OCI-LY7 (cell line): ENCODE data around the gene LUM. TPM values are rescaled to one million over a fixed set of nuclear protein-coding genes. Genes with fewer than 3 reads are reported as not detected.

Experiments
- BruUV-seq: library from RNA; stranded (reverse); fragments of 400-500 nt; replicated peaks from 2 replicates; lab custom pipeline; 2021; lab: Mats Ljungman, UMichigan
- CTCF ChIA-PET: fragments of 300-600 bp; sonication (Branson Sonifier 250); formaldehyde crosslinking; loops from one replicate; lab custom pipeline; 2022; ENCODE audit warnings: antibody characterized with exemption; ENCODE audit not compliant: unreplicated experiment; lab: Charles Lee
- POLR2A ChIA-PET: fragments of 300-600 bp; sonication (Branson Sonifier 250); formaldehyde crosslinking; loops from one replicate; lab custom pipeline; 2022; ENCODE audit warnings: antibody characterized with exemption; lab: Charles Lee
- DNase-seq: peaks from one replicate; pipeline ENCODE4 v3.0.0-alpha.2; 2015; ENCODE audit warnings: low spot score
- H2AFZ ChIP-seq: fragments of 200-600 bp; sonication (generic), shearing (Covaris generic); 2 replicates; pipeline ENCODE4 v1.6.1; 2014; ENCODE audit warnings: mild to moderate bottlenecking, antibody characterized with exemption, low read length, moderate library complexity
- H3K27ac ChIP-seq: fragments of 200-600 bp; sonication (generic); 2 replicates; pipeline ENCODE4 v1.5.1; 2014; ENCODE audit warnings: mixed run types, low read depth, mild to moderate bottlenecking, moderate library complexity, low read length, inconsistent platforms; ENCODE audit not compliant: poor library complexity, severe bottlenecking
- H3K36me3 ChIP-seq: fragments of 200-600 bp; sonication (generic); 2 replicates; pipeline ENCODE4 v1.6.1; 2014; ENCODE audit warnings: mild to moderate bottlenecking, antibody characterized with exemption, low read length, moderate library complexity, mixed read lengths; ENCODE audit not compliant: insufficient read depth
- H3K4me1 ChIP-seq: fragments of 200-600 bp; sonication (generic); 2 replicates; pipeline ENCODE4 v1.5.1; 2014; ENCODE audit warnings: mild to moderate bottlenecking, low read length; ENCODE audit not compliant: insufficient read depth, poor library complexity, severe bottlenecking
- H3K4me2 ChIP-seq: fragments of 200-600 bp; sonication (generic); 2 replicates; pipeline ENCODE4 v1.6.1; 2014; ENCODE audit warnings: mild to moderate bottlenecking, low read length
- H3K4me3 ChIP-seq: fragments of 200-600 bp; sonication (generic); 2 replicates; pipeline ENCODE4 v1.5.1; 2014; ENCODE audit warnings: mild to moderate bottlenecking, low read depth, low read length; ENCODE audit not compliant: poor library complexity, severe bottlenecking
- H3K79me2 ChIP-seq: fragments of 200-600 bp; sonication (generic); 2 replicates; pipeline ENCODE4 v1.6.1; 2016; ENCODE audit warnings: low read depth, mild to moderate bottlenecking, low read length, moderate library complexity, mixed read lengths; ENCODE audit not compliant: insufficient read depth
- H3K9me2 ChIP-seq: fragments of 200-600 bp; sonication (generic); 2 replicates; pipeline ENCODE4 v1.6.1; 2016; ENCODE audit warnings: mild to moderate bottlenecking, low read length, mixed read lengths; ENCODE audit not compliant: insufficient read depth
- H3K9me3 ChIP-seq: fragments of 200-600 bp; sonication (generic); 2 replicates; pipeline ENCODE4 v1.6.1; 2014; ENCODE audit warnings: mild to moderate bottlenecking, mixed run types, low read length, mixed read lengths
- H4K20me1 ChIP-seq: fragments of 200-600 bp; sonication (generic); 2 replicates; pipeline ENCODE4 v1.6.1; 2014; ENCODE audit warnings: mild to moderate bottlenecking, antibody characterized with exemption, low read length, moderate library complexity, mixed read lengths; ENCODE audit not compliant: insufficient read depth
- EZH2phosphoT487 ChIP-seq: fragments of 200-600 bp; sonication (generic); IDR thresholded peaks from 2 replicates; pipeline ENCODE4 v1.6.1; 2018; ENCODE audit warnings: low read depth, borderline replicate concordance, mild to moderate bottlenecking, mixed run types, antibody characterized with exemption, low read length, moderate library complexity, mixed read lengths
- intact Hi-C: fragments of 100-400 bp; cut with micrococcal nuclease; formaldehyde crosslinking; loops from one replicate; pipeline ENCODE4 v1.10.0; 2022; ENCODE audit not compliant: unreplicated experiment
- total RNA-seq, 2 experiments: library from RNA; depleted of rRNA in 1 of 2; stranded (reverse); fragments of >200 nt in 1 of 2; shearing (Covaris generic) in 1 of 2; gene quantifications; 2 replicates each; pipeline ENCODE4 v1.2.3, GENCODE V29; 2014 to 2022
- TF ChIP-seq, protein P1 (sequence below): fragments of 200-600 bp; sonication (generic); conservative IDR thresholded peaks from 2 replicates; pipeline ENCODE4 v1.5.1; 2014; ENCODE audit warnings: mild to moderate bottlenecking, antibody characterized with exemption, low read length, moderate library complexity, mixed read lengths

Gene LUM
- total RNA-seq, 2 experiments from 2014 or later: not detected

DNA sequence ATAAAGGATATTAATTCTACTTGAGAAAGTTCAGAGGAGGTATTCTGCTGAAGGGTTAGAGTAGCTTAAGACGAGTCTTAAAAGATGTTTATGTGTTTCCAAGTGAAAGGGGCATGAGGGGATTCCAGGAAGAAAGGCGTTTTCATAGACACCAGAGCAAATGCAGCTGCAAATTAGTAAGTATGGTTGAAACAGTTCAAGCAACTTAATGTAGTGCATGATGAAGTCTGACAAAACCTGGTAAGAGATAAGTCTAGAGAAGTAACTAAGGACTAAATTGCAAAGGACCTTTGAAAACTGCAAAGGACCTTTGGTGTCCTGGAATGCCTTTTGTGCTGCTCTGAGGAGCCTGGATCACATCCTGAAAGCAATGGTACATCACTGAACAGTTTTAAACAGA is 11.5 kb downstream of the LUM start:
- no peak for TF ChIP-seq EZH2phosphoT487
- TF ChIP-seq, protein P1, sequence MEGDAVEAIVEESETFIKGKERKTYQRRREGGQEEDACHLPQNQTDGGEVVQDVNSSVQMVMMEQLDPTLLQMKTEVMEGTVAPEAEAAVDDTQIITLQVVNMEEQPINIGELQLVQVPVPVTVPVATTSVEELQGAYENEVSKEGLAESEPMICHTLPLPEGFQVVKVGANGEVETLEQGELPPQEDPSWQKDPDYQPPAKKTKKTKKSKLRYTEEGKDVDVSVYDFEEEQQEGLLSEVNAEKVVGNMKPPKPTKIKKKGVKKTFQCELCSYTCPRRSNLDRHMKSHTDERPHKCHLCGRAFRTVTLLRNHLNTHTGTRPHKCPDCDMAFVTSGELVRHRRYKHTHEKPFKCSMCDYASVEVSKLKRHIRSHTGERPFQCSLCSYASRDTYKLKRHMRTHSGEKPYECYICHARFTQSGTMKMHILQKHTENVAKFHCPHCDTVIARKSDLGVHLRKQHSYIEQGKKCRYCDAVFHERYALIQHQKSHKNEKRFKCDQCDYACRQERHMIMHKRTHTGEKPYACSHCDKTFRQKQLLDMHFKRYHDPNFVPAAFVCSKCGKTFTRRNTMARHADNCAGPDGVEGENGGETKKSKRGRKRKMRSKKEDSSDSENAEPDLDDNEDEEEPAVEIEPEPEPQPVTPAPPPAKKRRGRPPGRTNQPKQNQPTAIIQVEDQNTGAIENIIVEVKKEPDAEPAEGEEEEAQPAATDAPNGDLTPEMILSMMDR: no peak
- ChIA-PET POLR2A (interaction anchor here (1.6 kb wide), 1 partner anchor 9 kb away, joined by 3 read pairs; no protein-coding TSS in a partner anchor), CTCF (no interaction called here)
- no peak for DNase-seq
- Histone ChIP-seq H3K36me3 (no peaks in the 10 kb centered on the region), H4K20me1 (no peaks in the 10 kb centered on the region), H3K9me2 (no peaks in the 10 kb centered on the region), H3K4me3 (no peak overlapping the region), H3K79me2 (no peaks in the 10 kb centered on the region), H3K4me2 (no peak overlapping the region), H2AFZ (no peak overlapping the region), H3K9me3 (no peaks in the 10 kb centered on the region), H3K27ac (no peak overlapping the region), H3K4me1 (no peaks in the 10 kb centered on the region)
- intact Hi-C loops: no loop called here
- no TSS peak for BruUV-seq

DNA sequence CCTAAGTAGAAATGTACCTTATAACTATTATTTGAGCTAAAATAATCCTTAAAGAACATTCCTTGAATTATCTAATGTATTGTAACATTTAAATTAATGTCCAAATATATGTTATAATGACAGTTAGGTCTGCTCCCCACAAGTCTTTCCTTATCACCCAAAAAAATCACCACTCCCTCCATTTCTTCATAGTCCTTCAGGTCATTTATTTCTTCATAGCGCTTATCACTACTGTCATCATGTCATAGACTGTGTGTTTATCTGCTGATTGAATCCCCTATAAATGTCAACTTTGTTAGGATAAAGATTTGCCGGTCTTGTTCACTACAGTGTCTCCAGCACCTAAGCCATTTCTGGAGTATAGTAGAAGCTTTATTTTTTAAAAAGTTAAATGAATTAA is 12.0 kb downstream of the LUM start:
- Histone ChIP-seq H4K20me1 (no peaks in the 10 kb centered on the region), H3K27ac (no peak overlapping the region), H2AFZ (no peak overlapping the region), H3K79me2 (no peaks in the 10 kb centered on the region), H3K4me1 (no peaks in the 10 kb centered on the region), H3K9me3 (no peaks in the 10 kb centered on the region), H3K36me3 (no peaks in the 10 kb centered on the region), H3K4me2 (no peak overlapping the region), H3K9me2 (no peaks in the 10 kb centered on the region), H3K4me3 (no peak overlapping the region)
- no peak for DNase-seq
- TF ChIP-seq, protein P1: no peak
- no peak for TF ChIP-seq EZH2phosphoT487
- no TSS peak for BruUV-seq
- CTCF ChIA-PET: no interaction called here
- intact Hi-C loops: no loop called here
- POLR2A ChIA-PET: interaction anchor here (1.6 kb wide), 1 partner anchor 9 kb away, joined by 3 read pairs; no protein-coding TSS in a partner anchor

DNA sequence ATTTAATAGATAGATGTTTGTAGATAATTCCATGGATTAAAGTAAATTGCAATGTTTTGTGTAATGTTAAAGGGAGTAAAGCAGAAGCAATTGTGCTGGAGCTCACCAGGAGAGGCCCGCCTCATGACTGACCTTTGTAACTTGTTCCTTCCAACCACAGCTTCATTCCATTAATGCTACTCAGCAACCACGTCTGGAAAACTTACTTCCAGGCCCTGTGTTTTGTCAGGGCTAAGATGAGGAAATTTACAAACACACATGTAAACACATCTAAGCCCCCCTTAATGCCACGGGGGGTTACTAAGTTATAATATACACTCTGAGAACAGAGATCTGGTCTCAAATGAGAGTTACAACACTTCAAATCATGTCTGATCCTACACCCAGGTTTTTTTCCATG is 12.4 kb downstream of the LUM start:
- no peak for DNase-seq
- no TSS peak for BruUV-seq
- H3K9me2 ChIP-seq: no peaks in the 10 kb centered on the region
- CTCF ChIA-PET: no interaction called here
- POLR2A ChIA-PET: interaction anchor here (1.6 kb wide), 1 partner anchor 9 kb away, joined by 3 read pairs; no protein-coding TSS in a partner anchor
- H2AFZ ChIP-seq: no peak overlapping the region
- H3K4me2 ChIP-seq: no peak overlapping the region
- no peaks in the 10 kb centered on the region for H3K9me3 ChIP-seq
- TF ChIP-seq, protein P1: no peak
- no peak for TF ChIP-seq EZH2phosphoT487
- intact Hi-C loops: no loop called here
- no peak overlapping the region for H3K4me3 ChIP-seq
- no peaks in the 10 kb centered on the region for H3K79me2 ChIP-seq
- H3K36me3 ChIP-seq: no peaks in the 10 kb centered on the region
- no peaks in the 10 kb centered on the region for H3K4me1 ChIP-seq
- no peaks in the 10 kb centered on the region for H4K20me1 ChIP-seq
- no peak overlapping the region for H3K27ac ChIP-seq
